ENCODE measurements around the gene WHRN.

GRCh38 chr9:114384836-114385396 lies 120.4 kb downstream of the WHRN start:
- TF ChIP-seq GFI1 (CRISPR knock-in tag; IDR thresholded peaks at IDR 0.05; ENCODE audit: borderline replicate concordance) (no peak), CTCF (CRISPR knock-in tag; IDR thresholded peaks at IDR 0.05) (no peak), BHLHE40 (IDR thresholded peaks at IDR 0.05; ENCODE audit: low read length) (no peak), ZNF550 (CRISPR knock-in tag; IDR thresholded peaks at IDR 0.05; ENCODE audit: borderline replicate concordance) (no peak), ZFP36 (IDR thresholded peaks at IDR 0.05; ENCODE audit: borderline replicate concordance, low read depth, low read length, partially characterized antibody) (no peak), CAMTA2 (CRISPR knock-in tag; IDR thresholded peaks at IDR 0.05; ENCODE audit: borderline replicate concordance) (no peak), MED1 (CRISPR knock-in tag; IDR thresholded peaks at IDR 0.05) (no peak), XRCC5 (optimal IDR thresholded peaks at IDR 0.05; ENCODE audit: low read length) (no peak), ZNF501 (CRISPR knock-in tag; IDR thresholded peaks at IDR 0.05) (no peak), ZUFSP (CRISPR knock-in tag; IDR thresholded peaks at IDR 0.05; ENCODE audit: borderline replicate concordance) (no peak)

Measured in HepG2 (cell line).